H1 (cell line): ENCODE measurements around the gene PPP4R4. TPM values are rescaled to one million over a fixed set of nuclear protein-coding genes. Genes with fewer than 3 reads are reported as not detected.
A peak's percentile ranks its signal among the peaks of the same experiment; 100 is the strongest.

Experiments used
- ASH2L ChIP-seq: fragments of 200-600, 300-600 bp; sonication (generic); IDR thresholded peaks from one replicate; pipeline ENCODE4 v1.7.1; 2017; ENCODE audit warnings: low read length
- BRCA1 ChIP-seq: IDR thresholded peaks from 2 replicates; pipeline ENCODE4 v1.6.1; 2012; ENCODE audit warnings: low read depth, low read length, improper control_type of control experiment
- CBX8 ChIP-seq: fragments of 300-800, 300-1000 bp; sonication (generic); IDR thresholded peaks from 2 replicates; pipeline ENCODE4 v1.7.1; 2016; ENCODE audit warnings: low read depth, low read length, borderline replicate concordance
- CHD2 ChIP-seq: IDR thresholded peaks from 2 replicates; pipeline ENCODE4 v1.6.1; 2012; ENCODE audit warnings: low read length, improper control_type of control experiment
- CREB1 ChIP-seq: IDR thresholded peaks from 2 replicates; pipeline ENCODE4 v1.6.1; 2012; ENCODE audit warnings: inconsistent platforms
- E2F6 ChIP-seq: IDR thresholded peaks from 2 replicates; pipeline ENCODE4 v1.6.1; 2012; ENCODE audit warnings: inconsistent platforms
- EGR1 ChIP-seq: IDR thresholded peaks from 2 replicates; pipeline ENCODE4 v1.6.1; 2011; ENCODE audit warnings: low read depth, low read length, borderline replicate concordance
- EP300 ChIP-seq, 2 experiments: IDR thresholded peaks; 1 replicate in 1 of 2; 2 replicates in 1 of 2; pipeline ENCODE4 v1.6.1; 2011 to 2012; ENCODE audit warnings: low read depth in 2 of 2, low read length in 2 of 2, mild to moderate bottlenecking in 2 of 2, borderline replicate concordance in 1 of 2, inconsistent platforms in 1 of 2, moderate library complexity in 1 of 2
- FOSL1 ChIP-seq: IDR thresholded peaks from 2 replicates; pipeline ENCODE4 v1.6.1; 2011; ENCODE audit warnings: mild to moderate bottlenecking, low read depth, low read length, moderate library complexity; ENCODE audit not compliant: insufficient read depth
- KDM4A ChIP-seq: IDR thresholded peaks from one replicate; pipeline ENCODE4 v1.7.1; 2012; ENCODE audit warnings: low read depth, mild to moderate bottlenecking, moderate library complexity, low read length, inconsistent platforms; ENCODE audit not compliant: severe bottlenecking
- KDM5A ChIP-seq: fragments of 200-600 bp; IDR thresholded peaks from 2 replicates; pipeline ENCODE4 v1.7.1; 2012; ENCODE audit warnings: mild to moderate bottlenecking, low read length, inconsistent platforms, mixed read lengths
- PHF8 ChIP-seq: fragments of 200-600 bp; sonication (generic); conservative IDR thresholded peaks from 2 replicates; pipeline ENCODE4 v1.7.1; 2012; ENCODE audit warnings: low read depth, mild to moderate bottlenecking, inconsistent platforms, low read length, moderate library complexity
- POLR2AphosphoS5 ChIP-seq: IDR thresholded peaks from 2 replicates; pipeline ENCODE4 v1.6.1; 2011; ENCODE audit warnings: low read depth, low read length
- POU5F1 ChIP-seq: IDR thresholded peaks from 2 replicates; pipeline ENCODE4 v1.6.1; 2011; ENCODE audit warnings: low read depth, mild to moderate bottlenecking, low read length, moderate library complexity
- RAD21 ChIP-seq, 2 experiments: IDR thresholded peaks in 1 of 2; conservative IDR thresholded peaks in 1 of 2; 2 replicates each; pipeline ENCODE4 v1.6.1; 2011; ENCODE audit warnings: low read depth in 2 of 2, low read length in 2 of 2, improper control_type of control experiment in 1 of 2, inconsistent platforms in 1 of 2, mild to moderate bottlenecking in 1 of 2, moderate library complexity in 1 of 2
- RBBP5 ChIP-seq: IDR thresholded peaks from 2 replicates; pipeline ENCODE4 v1.7.1; 2012; ENCODE audit warnings: low read depth, mild to moderate bottlenecking, inconsistent platforms, low read length, moderate library complexity, borderline replicate concordance
- RFX5 ChIP-seq: IDR thresholded peaks from 2 replicates; pipeline ENCODE4 v1.6.1; 2011; ENCODE audit warnings: low read depth, low read length, improper control_type of control experiment, borderline replicate concordance
- SP1 ChIP-seq: IDR thresholded peaks from 2 replicates; pipeline ENCODE4 v1.6.1; 2011; ENCODE audit warnings: low read depth, low read length
- SP4 ChIP-seq: IDR thresholded peaks from 2 replicates; pipeline ENCODE4 v1.6.1; 2012; ENCODE audit warnings: low read length, inconsistent platforms
- TAF1 ChIP-seq: IDR thresholded peaks from 2 replicates; pipeline ENCODE4 v1.6.1; 2011; ENCODE audit warnings: mild to moderate bottlenecking, low read depth, low read length
- TAF7 ChIP-seq: optimal IDR thresholded peaks from 2 replicates; pipeline ENCODE3; 2011; ENCODE audit warnings: low read depth, mild to moderate bottlenecking, inconsistent platforms, low read length, moderate library complexity, borderline replicate concordance
- TCF12 ChIP-seq: IDR thresholded peaks from 2 replicates; pipeline ENCODE4 v1.6.1; 2011; ENCODE audit warnings: low read depth, mild to moderate bottlenecking, low read length
- YY1 ChIP-seq: IDR thresholded peaks from 2 replicates; pipeline ENCODE4 v1.6.1; 2011; ENCODE audit warnings: low read depth, mild to moderate bottlenecking, low read length
- polyA plus RNA-seq, 7 experiments: library from polyadenylated mRNA; depleted of rRNA in 3 of 7; stranded (reverse) in 5 of 7; unstranded in 2 of 7; fragments of >200 nt in 5 of 7; fragments of 200-250 nt in 2 of 7; gene quantifications; 1 replicate in 5 of 7; 2 replicates in 1 of 7; 4 replicates in 1 of 7; pipeline versions ENCODE4 v1.2.1 to v1.2.3, GENCODE V29; 2011 to 2013; ENCODE audit warnings: missing spikeins in 2 of 7, mixed read lengths in 2 of 7
- total RNA-seq: library from RNA; stranded (reverse); fragmentation: NEBNext Ultra II Directional; extraction: Animal tissue kit (Norgen Biotek cat#: 25700); gene quantifications from 2 replicates; pipeline ENCODE4 v1.2.1, GENCODE V29; 2021
- TF ChIP-seq, protein P1 (sequence below): IDR thresholded peaks from 2 replicates; pipeline ENCODE4 v1.6.1; 2011; ENCODE audit warnings: low read depth, mild to moderate bottlenecking, low read length; ENCODE audit not compliant: insufficient read depth

Gene PPP4R4
- total and polyA plus RNA-seq, 2 of the 8 experiments (the other 6 are each of a cell fraction or from before 2014, with no cell fraction given): 3.3 to 9.6 TPM

DNA sequence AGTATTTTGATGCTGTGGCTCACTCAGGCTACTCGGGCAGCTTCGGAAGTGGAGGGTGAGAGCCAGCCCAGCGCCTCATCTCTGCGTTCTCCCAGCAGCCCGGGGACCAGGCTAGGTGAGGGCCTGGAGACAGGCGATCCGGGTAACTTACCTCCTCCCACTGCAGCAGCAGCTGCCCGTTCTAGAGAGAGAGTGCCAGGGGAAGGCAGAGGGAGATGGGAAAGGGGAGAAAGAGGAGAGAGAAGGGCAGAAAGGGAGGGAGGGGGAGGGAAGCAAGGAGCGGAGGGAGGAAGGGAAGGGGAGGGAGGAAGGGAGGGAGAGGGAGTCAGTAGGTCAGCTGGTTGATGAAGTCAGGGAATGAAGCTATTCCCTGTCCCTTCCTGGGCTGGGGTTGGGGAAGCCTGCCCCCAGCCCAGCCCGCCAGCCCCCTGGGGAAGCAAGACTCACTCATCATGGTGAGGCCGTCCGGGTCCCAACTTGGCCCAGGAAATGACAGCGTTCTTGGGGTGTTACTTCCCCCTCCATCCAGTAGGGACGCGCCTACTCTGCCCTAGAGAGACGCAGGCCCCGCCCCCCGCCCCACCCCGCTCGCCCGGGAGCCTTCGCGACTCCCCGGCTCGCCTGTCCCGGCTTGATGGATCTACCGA lies 44.9 kb upstream of the PPP4R4 start, which contains the start of gene IFI27L2 (continued):
- TF ChIP-seq E2F6: no peak
- TF ChIP-seq KDM4A: no peak
- peak; percentile 41 for TF ChIP-seq YY1
- TF ChIP-seq SP1: peak; percentile 19; the same call in 1 of the 2 replicates
- no peak for TF ChIP-seq CBX8
- TF ChIP-seq EGR1: peak; percentile 92
- no peak for TF ChIP-seq TCF12
- peak; percentile 77 for TF ChIP-seq ASH2L
- no peak; the same call in 1 of the 2 replicates for TF ChIP-seq TAF1
- TF ChIP-seq CREB1: no peak; the same call in 1 of the 2 replicates
- no peak for TF ChIP-seq SP4
- TF ChIP-seq TAF7: no peak
- TF ChIP-seq, protein P1, sequence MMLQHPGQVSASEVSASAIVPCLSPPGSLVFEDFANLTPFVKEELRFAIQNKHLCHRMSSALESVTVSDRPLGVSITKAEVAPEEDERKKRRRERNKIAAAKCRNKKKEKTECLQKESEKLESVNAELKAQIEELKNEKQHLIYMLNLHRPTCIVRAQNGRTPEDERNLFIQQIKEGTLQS: no peak
- TF ChIP-seq EP300 (IDR thresholded peaks at IDR 0.05; ENCODE audit: borderline replicate concordance in 1 of 2, low read depth in 2 of 2, low read length in 2 of 2): no peak
- TF ChIP-seq BRCA1: no peak
- 0 out of 4 replicates have a peak, but pooled peaks of 1 of the 2 experiments have one; percentile 9 for TF ChIP-seq RAD21 (IDR thresholded peaks at IDR 0.05 in 1 of 2, conservative IDR thresholded peaks at IDR 0.05 in 1 of 2; ENCODE audit: low read depth in 2 of 2, low read length in 2 of 2)
- no peak for TF ChIP-seq FOSL1
- TF ChIP-seq POU5F1: no peak
- TF ChIP-seq RBBP5: peak; percentile 87; the same call in 1 of the 2 replicates
- TF ChIP-seq POLR2AphosphoS5: no peak
- TF ChIP-seq RFX5: no peak
- TF ChIP-seq CHD2: no peak
- no peak for TF ChIP-seq KDM5A
- TF ChIP-seq PHF8: no peak
